Endodermal cell (in vitro differentiated cells): Measurements from ENCODE around the gene PPP2R5C. TPM values are rescaled to one million over a fixed set of nuclear protein-coding genes. Genes with fewer than 3 reads are reported as not detected.

Experiments used
- DNase-seq: peaks from one replicate; pipeline ENCODE4 v3.0.0-alpha.2; 2017
- H3K27ac ChIP-seq: 2 replicates; pipeline ENCODE4 v1.5.1; 2013; ENCODE audit warnings: mild to moderate bottlenecking, low read depth, low read length, moderate library complexity
- H3K27me3 ChIP-seq: 2 replicates; pipeline ENCODE4 v1.6.1; 2013; ENCODE audit warnings: mild to moderate bottlenecking, low read length, moderate library complexity; ENCODE audit not compliant: insufficient read depth, control insufficient read depth, poor library complexity, severe bottlenecking
- H3K36me3 ChIP-seq: 2 replicates; pipeline ENCODE4 v1.7.0; 2013; ENCODE audit warnings: mild to moderate bottlenecking, low read length, moderate library complexity; ENCODE audit not compliant: control insufficient read depth, insufficient read depth
- H3K4me1 ChIP-seq: one replicate; pipeline ENCODE4 v1.7.0; 2013; ENCODE audit warnings: low read length; ENCODE audit not compliant: control insufficient read depth, insufficient read depth
- H3K4me3 ChIP-seq: 2 replicates; pipeline ENCODE4 v1.5.1; 2013; ENCODE audit warnings: mild to moderate bottlenecking, low read length, moderate library complexity
- H3K9ac ChIP-seq: 2 replicates; pipeline ENCODE4 v1.6.1; 2013; ENCODE audit warnings: mild to moderate bottlenecking, low read length, moderate library complexity; ENCODE audit not compliant: poor library complexity, severe bottlenecking; ENCODE audit errors: extremely low read depth
- H3K9me3 ChIP-seq: 2 replicates; pipeline ENCODE4 v1.6.1; 2013; ENCODE audit warnings: mild to moderate bottlenecking, low read length, moderate library complexity; ENCODE audit not compliant: control insufficient read depth
- H3K27ac Mint-ChIP-seq: 2 replicates; pipeline ENCODE4 v1.8.0; 2020; ENCODE audit warnings: mixed read lengths
- H3K27me3 Mint-ChIP-seq: 2 replicates; pipeline ENCODE4 v1.8.0; 2021; ENCODE audit warnings: mild to moderate bottlenecking, mixed read lengths; ENCODE audit not compliant: insufficient read depth
- H3K36me3 Mint-ChIP-seq: 2 replicates; pipeline ENCODE4 v1.8.0; 2020; ENCODE audit warnings: low read depth, mixed read lengths
- H3K4me1 Mint-ChIP-seq: 2 replicates; pipeline ENCODE4 v1.8.0; 2020; ENCODE audit warnings: mixed read lengths
- H3K4me3 Mint-ChIP-seq: 2 replicates; pipeline ENCODE4 v1.8.0; 2020; ENCODE audit warnings: mild to moderate bottlenecking, moderate library complexity, mixed read lengths
- H3K9me3 Mint-ChIP-seq: 2 replicates; pipeline ENCODE4 v1.8.0; 2020; ENCODE audit warnings: mild to moderate bottlenecking, mixed read lengths
- WGBS, 2 experiments: methylation state at CpG; one replicate each; pipeline versions ENCODE4 v1.1.5 to v1.1.7; 2013; ENCODE audit warnings: missing lambda C conversion rate in 2 of 2, mixed read lengths in 1 of 2; ENCODE audit not compliant: insufficient coverage in 1 of 2, insufficient read length in 1 of 2; 5-methylcytosine and 5-hydroxymethylcytosine counted together
- total RNA-seq, 2 donors: library from RNA; stranded (reverse); fragmentation: NEBNext Ultra II Directional in 1 of 2; extraction: Animal tissue kit (Norgen Biotek cat#: 25700) in 1 of 2; gene quantifications; 2 replicates in 1 of 2; 3 replicates in 1 of 2; pipeline ENCODE4 v1.2.1, GENCODE V29; 2021
- TF ChIP-seq, protein P1 (sequence below): fragments of 200-600 bp; sonication (generic); conservative IDR thresholded peaks from 2 replicates; pipeline ENCODE4 v1.5.0; 2021; ENCODE audit warnings: antibody characterized with exemption, mild to moderate bottlenecking

PPP2R5C gene
- total RNA-seq, 2 donors from 2014 or later, result 116 to 117 TPM

DNA sequence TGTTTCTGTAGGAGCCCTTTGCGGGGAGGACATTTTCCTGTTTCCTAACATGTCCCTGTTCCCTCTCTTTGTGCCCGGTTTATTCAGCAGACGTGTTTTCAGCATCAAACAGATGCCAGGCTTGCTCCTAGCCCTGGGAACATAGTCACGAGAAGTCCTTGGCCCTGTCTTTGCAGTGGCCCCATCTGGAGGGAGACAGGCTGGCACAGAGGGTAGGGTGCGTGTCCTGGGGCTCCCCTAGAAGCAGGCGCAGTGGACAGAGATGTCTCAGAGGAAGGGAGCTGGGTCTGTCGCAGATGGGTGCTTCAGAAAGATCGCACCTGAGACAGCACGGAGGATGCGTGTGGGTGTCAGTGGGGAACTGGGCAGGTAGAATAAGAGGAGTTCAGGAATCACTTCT lies 127.9 kb downstream of the PPP2R5C start:
- TF ChIP-seq, protein P1, sequence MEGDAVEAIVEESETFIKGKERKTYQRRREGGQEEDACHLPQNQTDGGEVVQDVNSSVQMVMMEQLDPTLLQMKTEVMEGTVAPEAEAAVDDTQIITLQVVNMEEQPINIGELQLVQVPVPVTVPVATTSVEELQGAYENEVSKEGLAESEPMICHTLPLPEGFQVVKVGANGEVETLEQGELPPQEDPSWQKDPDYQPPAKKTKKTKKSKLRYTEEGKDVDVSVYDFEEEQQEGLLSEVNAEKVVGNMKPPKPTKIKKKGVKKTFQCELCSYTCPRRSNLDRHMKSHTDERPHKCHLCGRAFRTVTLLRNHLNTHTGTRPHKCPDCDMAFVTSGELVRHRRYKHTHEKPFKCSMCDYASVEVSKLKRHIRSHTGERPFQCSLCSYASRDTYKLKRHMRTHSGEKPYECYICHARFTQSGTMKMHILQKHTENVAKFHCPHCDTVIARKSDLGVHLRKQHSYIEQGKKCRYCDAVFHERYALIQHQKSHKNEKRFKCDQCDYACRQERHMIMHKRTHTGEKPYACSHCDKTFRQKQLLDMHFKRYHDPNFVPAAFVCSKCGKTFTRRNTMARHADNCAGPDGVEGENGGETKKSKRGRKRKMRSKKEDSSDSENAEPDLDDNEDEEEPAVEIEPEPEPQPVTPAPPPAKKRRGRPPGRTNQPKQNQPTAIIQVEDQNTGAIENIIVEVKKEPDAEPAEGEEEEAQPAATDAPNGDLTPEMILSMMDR, result no peak
- H3K27ac ChIP-seq, result no peak overlapping the region
- no peaks in the 10 kb centered on the region for H3K4me1 ChIP-seq
- H3K4me3 Mint-ChIP-seq, result no peak overlapping the region
- peaks cover 61% of the 10 kb centered on the region for H3K36me3 ChIP-seq
- no peaks in the 10 kb centered on the region for H3K4me1 Mint-ChIP-seq
- H3K27me3 Mint-ChIP-seq, result no peaks in the 10 kb centered on the region
- peaks cover 61% of the 10 kb centered on the region for H3K36me3 Mint-ChIP-seq
- no peaks in the 10 kb centered on the region for H3K9me3 ChIP-seq
- peaks cover 7% of the 10 kb centered on the region for H3K9me3 Mint-ChIP-seq
- 93 to 100% methylated on average over 7 to 10 of the region's 10 CpGs for WGBS, 2 experiments
- H3K4me3 ChIP-seq, result no peak overlapping the region
- no peak overlapping the region for H3K9ac ChIP-seq
- no peak overlapping the region for H3K27ac Mint-ChIP-seq
- DNase-seq, result peak; percentile 27
- no peaks in the 10 kb centered on the region for H3K27me3 ChIP-seq

DNA sequence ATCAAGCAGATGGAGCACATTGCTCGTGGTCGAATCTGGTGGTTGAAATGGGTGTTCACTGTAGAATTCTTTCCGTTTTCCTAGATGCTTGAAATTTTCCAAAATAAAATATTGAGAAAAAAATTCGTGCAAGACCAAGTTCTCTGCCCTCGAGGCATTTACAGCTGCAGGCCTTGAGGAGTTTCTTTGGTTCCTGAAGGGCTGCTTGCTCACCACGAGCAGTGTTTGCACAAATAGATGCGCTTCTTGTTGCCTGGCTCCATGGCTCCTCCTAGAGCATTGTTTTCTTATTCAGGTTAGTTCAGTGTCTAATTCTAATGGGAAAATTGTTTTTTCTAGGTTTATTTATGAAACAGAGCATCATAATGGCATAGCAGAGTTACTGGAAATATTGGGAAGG lies 128.4 kb downstream of the PPP2R5C start:
- no peaks in the 10 kb centered on the region for H3K4me1 ChIP-seq
- Mint-ChIP-seq H3K4me1 (no peaks in the 10 kb centered on the region), H3K36me3 (peaks cover 59% of the 10 kb centered on the region), H3K27ac (no peak overlapping the region), H3K27me3 (no peaks in the 10 kb centered on the region), H3K9me3 (peaks cover 7% of the 10 kb centered on the region), H3K4me3 (no peak overlapping the region)
- TF ChIP-seq, protein P1, result peak; percentile 20
- DNase-seq, result peak; percentile 39
- H3K4me3 ChIP-seq, result no peak overlapping the region
- H3K27ac ChIP-seq, result no peak overlapping the region
- no peaks in the 10 kb centered on the region for H3K27me3 ChIP-seq
- no peaks in the 10 kb centered on the region for H3K9me3 ChIP-seq
- no peak overlapping the region for H3K9ac ChIP-seq
- H3K36me3 ChIP-seq, result peaks cover 61% of the 10 kb centered on the region
- WGBS, 2 experiments, result 88 to 93% methylated on average over 7 of the region's 7 CpGs

DNA sequence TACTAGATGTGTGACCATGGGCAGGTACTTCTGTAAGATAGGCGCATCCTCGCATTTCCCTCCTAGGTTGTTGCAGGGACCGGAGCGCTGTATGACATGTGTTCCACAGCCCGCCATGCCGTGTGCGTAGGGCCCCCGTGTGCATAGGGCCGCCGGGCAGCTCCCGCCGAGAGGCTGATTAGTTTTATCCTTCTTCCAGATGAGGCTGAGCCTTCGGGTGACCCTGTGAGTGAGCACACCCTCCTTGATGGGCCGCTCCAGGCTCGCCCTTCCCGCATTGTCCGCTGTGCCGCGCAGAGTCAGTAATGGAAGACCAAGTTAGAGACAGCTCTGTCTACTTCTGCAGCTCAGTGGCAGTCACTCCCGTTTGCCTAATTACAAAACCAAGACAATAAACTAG lies 130.0 kb downstream of the PPP2R5C start:
- Histone ChIP-seq H3K4me1 (no peaks in the 10 kb centered on the region), H3K4me3 (no peak overlapping the region), H3K27ac (no peak overlapping the region), H3K27me3 (no peaks in the 10 kb centered on the region), H3K9ac (no peak overlapping the region), H3K9me3 (no peaks in the 10 kb centered on the region), H3K36me3 (peaks cover 58% of the 10 kb centered on the region)
- H3K36me3 Mint-ChIP-seq, result peaks cover 52% of the 10 kb centered on the region
- H3K4me3 Mint-ChIP-seq, result no peak overlapping the region
- no peaks in the 10 kb centered on the region for H3K4me1 Mint-ChIP-seq
- 88 to 92% methylated on average over 20 of the region's 20 CpGs for WGBS, 2 experiments
- TF ChIP-seq, protein P1, result no peak
- no peak overlapping the region for H3K27ac Mint-ChIP-seq
- no peaks in the 10 kb centered on the region for H3K9me3 Mint-ChIP-seq
- H3K27me3 Mint-ChIP-seq, result no peaks in the 10 kb centered on the region
- peak; percentile 32 for DNase-seq
